ENCODE results near the gene GRIN2C.

The GRIN2C gene

DNA sequence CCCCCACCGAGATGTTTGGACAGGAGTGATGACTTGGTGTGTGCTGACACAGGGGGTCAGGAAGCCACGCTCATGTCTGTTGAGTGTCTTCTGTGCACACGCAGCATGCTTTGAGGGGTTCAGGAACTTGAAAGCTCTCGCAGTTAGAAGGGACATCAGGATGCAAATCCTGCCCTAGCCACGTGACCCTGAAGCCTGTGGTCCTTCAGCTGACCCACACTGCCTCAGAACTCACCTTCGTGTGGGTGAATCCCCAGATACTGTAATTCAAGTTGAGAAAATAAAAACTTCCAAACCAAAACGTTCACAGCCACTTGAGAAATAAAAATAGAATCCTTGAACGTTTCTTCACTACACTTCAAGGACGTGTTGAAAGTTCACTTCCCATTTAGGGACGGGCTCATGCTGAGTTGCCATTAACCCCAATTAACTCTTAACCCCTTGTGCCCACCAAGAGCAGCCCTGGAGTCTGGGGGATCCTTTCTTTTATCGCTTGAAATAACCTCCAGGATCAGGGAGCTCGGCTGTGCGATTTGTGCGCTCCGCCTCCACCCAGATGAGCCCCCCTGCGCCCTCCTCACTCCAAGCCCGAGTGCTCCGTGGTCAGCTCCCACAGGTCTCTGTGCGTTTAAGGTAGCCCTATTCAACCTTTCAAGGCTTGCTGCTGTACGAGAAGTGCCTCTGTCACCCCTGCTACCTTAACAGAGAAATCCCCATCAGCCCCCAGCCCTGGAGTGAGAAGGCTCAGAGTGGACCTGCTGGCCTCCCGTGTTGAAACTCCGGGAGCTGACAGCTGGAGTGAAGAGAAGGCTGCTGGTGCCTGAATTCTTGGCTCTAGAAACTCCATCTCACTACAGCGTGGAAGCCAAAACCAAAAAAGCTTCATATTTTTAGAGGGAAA lies 47.3 kb downstream of the GRIN2C start:
- no peak for DNase-seq (ENCODE audit: low read depth)
- TF ChIP-seq, protein P1, sequence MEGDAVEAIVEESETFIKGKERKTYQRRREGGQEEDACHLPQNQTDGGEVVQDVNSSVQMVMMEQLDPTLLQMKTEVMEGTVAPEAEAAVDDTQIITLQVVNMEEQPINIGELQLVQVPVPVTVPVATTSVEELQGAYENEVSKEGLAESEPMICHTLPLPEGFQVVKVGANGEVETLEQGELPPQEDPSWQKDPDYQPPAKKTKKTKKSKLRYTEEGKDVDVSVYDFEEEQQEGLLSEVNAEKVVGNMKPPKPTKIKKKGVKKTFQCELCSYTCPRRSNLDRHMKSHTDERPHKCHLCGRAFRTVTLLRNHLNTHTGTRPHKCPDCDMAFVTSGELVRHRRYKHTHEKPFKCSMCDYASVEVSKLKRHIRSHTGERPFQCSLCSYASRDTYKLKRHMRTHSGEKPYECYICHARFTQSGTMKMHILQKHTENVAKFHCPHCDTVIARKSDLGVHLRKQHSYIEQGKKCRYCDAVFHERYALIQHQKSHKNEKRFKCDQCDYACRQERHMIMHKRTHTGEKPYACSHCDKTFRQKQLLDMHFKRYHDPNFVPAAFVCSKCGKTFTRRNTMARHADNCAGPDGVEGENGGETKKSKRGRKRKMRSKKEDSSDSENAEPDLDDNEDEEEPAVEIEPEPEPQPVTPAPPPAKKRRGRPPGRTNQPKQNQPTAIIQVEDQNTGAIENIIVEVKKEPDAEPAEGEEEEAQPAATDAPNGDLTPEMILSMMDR (IDR thresholded peaks at IDR 0.05; ENCODE audit: insufficient read depth, low read depth, low read length, missing control alignments): no peak

DNA sequence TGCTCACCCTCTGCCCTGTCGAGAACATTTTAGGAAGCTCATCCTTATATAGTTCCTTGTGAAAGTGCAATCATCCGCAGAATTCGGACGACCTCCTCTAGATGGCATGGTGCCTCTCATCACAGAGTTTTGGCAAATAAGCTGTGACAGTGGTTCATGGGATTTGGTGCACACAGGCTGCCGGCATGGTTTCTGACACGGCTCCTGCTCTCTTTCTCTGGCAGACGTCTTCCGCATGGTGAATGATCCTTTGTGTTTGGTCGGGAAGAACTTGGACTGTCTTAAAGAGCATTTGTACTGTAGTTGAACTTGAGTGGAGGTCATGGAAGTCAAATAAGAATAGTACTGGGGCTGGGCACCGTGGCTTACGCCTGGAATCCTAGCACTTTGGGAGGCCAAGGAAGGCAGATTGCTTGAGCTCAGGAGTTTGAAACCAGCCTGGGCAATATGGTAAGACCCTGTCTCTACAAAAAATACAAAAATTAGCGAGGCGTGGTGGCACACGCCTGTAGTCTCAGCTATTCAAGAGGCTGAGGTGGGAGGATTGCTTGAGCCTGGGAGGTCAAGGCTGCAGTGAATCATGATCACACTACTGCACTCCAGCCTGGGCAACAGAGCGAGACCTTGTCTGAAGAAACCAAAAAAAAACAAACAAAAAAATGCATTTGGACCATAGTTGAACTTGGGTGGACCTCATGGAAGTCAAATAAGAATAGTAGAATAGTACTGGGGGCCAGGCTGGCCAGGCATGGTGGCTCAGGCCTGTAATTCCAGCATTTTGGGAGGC lies 48.8 kb downstream of the GRIN2C start:
- DNase-seq (ENCODE audit: low read depth): no peak
- TF ChIP-seq, protein P1 (IDR thresholded peaks at IDR 0.05; ENCODE audit: insufficient read depth, low read depth, low read length, missing control alignments): no peak
- no peak overlapping the region for H3K4me3 ChIP-seq (ENCODE audit: low read length)

More for the DNA sequence above, 47.3 kb downstream of the GRIN2C start:
- H3K4me3 ChIP-seq (ENCODE audit: low read length): no peak overlapping the region

DNA sequence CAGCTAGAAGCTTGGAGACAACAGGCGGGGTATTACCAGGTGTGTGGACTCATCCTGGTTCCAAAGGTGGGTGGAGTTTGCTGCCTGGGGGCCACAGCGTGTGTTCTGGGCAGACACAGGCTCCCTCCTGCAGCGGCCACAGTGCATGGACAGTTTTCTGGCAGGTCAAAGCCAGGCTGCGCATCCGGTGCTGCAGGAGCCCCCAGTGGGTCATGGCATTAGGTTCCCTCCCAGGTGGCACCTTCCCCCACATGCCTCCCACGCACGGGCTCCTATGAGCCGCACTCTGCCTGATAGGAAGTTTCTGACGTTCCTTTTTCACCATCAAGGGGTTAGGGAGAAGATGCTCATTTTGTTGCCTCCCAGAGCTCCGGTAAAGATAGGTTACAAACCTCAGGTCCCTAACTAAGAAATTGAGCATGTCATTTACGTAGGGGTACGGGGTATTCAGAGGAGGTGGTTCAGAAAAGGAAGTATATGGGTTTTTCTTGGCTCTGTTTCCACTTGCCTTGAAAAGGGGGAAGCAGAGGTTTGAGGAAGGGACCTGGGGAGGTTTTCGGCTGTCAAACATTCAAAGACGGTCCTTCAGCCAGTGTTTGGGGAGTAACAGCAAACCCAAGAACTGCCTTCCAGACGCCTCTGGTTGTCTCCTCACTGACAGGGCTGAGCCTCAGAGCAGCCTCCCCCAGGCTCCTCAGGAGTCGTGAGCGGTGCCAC lies 50.8 kb downstream of the GRIN2C start:
- no peak for DNase-seq (ENCODE audit: low read depth)
- TF ChIP-seq, protein P1 (IDR thresholded peaks at IDR 0.05; ENCODE audit: insufficient read depth, low read depth, low read length, missing control alignments): no peak
- H3K4me3 ChIP-seq (ENCODE audit: low read length): no peak overlapping the region

DNA sequence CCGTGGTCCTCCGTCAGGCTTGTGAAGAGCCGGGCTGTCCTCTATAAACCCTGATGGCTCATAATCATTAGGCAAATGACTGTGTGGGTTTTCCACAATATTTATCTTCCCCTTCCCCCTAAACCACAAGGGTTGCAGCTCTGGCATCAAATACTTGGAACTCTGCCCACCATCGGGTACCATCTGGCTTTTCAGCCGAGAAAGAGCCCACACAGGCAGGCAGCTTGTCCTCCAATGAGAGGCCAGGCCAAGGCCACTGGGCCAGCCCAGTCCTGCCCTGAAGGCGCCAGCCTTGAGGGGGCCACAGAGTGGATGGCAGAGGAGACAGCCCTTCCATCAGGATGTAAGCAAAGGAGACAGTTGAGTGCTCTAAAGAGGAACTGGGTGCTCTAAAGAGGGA lies 51.8 kb downstream of the GRIN2C start:
- H3K4me3 ChIP-seq (ENCODE audit: low read length): no peak overlapping the region
- TF ChIP-seq, protein P1 (IDR thresholded peaks at IDR 0.05; ENCODE audit: insufficient read depth, low read depth, low read length, missing control alignments): no peak
- no peak for DNase-seq (ENCODE audit: low read depth)

DNA sequence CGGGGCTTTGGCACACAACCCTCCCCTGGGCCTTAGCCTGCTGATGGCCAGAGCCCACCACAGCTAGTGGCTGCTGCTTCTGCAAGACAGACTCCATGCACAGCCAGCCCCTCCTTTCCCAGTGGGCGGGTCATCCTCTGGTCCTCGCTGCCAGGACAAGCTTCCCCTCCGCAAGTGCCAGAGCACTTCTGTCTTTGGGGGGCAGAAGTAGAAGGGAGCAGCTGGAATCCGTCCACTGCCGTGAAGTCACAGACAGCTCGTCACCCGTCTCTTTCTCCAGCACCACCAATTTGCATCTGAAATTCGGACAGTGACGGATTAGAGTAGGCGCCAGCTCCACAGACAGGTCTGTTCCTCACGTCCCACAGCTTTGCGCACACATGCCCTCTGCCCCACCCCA lies 52.2 kb downstream of the GRIN2C start:
- TF ChIP-seq, protein P1 (IDR thresholded peaks at IDR 0.05; ENCODE audit: insufficient read depth, low read depth, low read length, missing control alignments): no peak
- no peak for DNase-seq (ENCODE audit: low read depth)
- H3K4me3 ChIP-seq (ENCODE audit: low read length): no peak overlapping the region

DNA sequence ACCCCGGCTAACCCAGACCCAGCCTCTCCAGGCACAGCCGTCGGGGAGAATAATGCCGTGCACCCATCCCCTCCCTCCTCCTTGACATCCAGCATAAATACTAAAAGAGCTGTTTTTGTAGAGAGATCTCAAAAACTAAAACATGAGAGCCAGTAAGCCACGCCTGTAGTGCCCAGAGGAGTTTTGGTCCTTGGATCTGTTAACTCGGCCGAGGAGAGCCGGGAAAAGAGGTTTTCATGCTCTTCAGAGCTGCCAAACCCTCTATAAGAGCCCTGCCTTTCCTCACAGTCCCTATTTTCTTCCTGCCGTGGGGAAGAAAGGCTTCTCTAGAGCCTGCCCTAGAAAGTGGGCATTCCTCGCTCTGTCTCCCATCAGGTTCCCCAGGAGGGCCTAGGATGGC lies 53.4 kb downstream of the GRIN2C start:
- TF ChIP-seq, protein P1 (IDR thresholded peaks at IDR 0.05; ENCODE audit: insufficient read depth, low read depth, low read length, missing control alignments): no peak

More for the DNA sequence above, 53.4 kb downstream of the GRIN2C start:
- DNase-seq (ENCODE audit: low read depth): no peak
- H3K4me3 ChIP-seq (ENCODE audit: low read length): no peak overlapping the region

Measured in epithelial cell of esophagus (primary cell).